ENCODE measurements around the gene RPS6KA3.
"Not testable (repeated sequence)": the region's sequence is repeated elsewhere in the genome, so short reads cannot be mapped to it uniquely, and the experiment has no call there.

The RPS6KA3 gene

GRCh38 chrX:20225488-20225833, 41.2 kb downstream of the RPS6KA3 start:
- H3K27ac ChIP-seq = no peak overlapping the region
- DNase-seq (ENCODE audit: low read depth, low spot score) = no peak

- no peak overlapping the region for H3K27ac ChIP-seq
- no peak for DNase-seq (ENCODE audit: low read depth, low spot score)
Observed at GRCh38 chrX:20224814-20225487, 41.8 kb downstream of the RPS6KA3 start.

GRCh38 chrX:20221902-20222301, 44.8 kb downstream of the RPS6KA3 start:
- DNase-seq (ENCODE audit: low read depth, low spot score) = no peak
- H3K27ac ChIP-seq = no peak overlapping the region

GRCh38 chrX:20218836-20219505, 47.7 kb downstream of the RPS6KA3 start:
- DNase-seq (ENCODE audit: low read depth, low spot score) = no peak
- H3K27ac ChIP-seq = no peak overlapping the region

- no peak for DNase-seq (ENCODE audit: low read depth, low spot score)
- peak overlapping the region; percentile 15 for H3K27ac ChIP-seq
Observed at GRCh38 chrX:20217906-20218305, 48.8 kb downstream of the RPS6KA3 start.

GRCh38 chrX:20217271-20217670, 49.4 kb downstream of the RPS6KA3 start:
- no peak for DNase-seq (ENCODE audit: low read depth, low spot score)
- peak overlapping the region; percentile 15 for H3K27ac ChIP-seq

GRCh38 chrX:20215565-20215964, 51.1 kb downstream of the RPS6KA3 start:
- H3K27ac ChIP-seq = no peak overlapping the region
- no peak for DNase-seq (ENCODE audit: low read depth, low spot score)

GRCh38 chrX:20212486-20213089, 54.1 kb downstream of the RPS6KA3 start:
- H3K27ac ChIP-seq = no peak overlapping the region
- DNase-seq (ENCODE audit: low read depth, low spot score) = no peak

- no peak overlapping the region for H3K27ac ChIP-seq
- DNase-seq (ENCODE audit: low read depth, low spot score) = no peak
Observed at GRCh38 chrX:20211261-20211786, 55.4 kb downstream of the RPS6KA3 start.

- no peak for DNase-seq (ENCODE audit: low read depth, low spot score)
Observed at GRCh38 chrX:20205927-20206708, 60.6 kb downstream of the RPS6KA3 start.

GRCh38 chrX:20204351-20204750, 62.4 kb downstream of the RPS6KA3 start:
- H3K27ac ChIP-seq = no peak overlapping the region
- no peak for DNase-seq (ENCODE audit: low read depth, low spot score)

More at GRCh38 chrX:20205927-20206708, 60.6 kb downstream of the RPS6KA3 start:
- H3K27ac ChIP-seq = no peak overlapping the region

- no peak overlapping the region for H3K27ac ChIP-seq
- no peak for DNase-seq (ENCODE audit: low read depth, low spot score)
Observed at GRCh38 chrX:20197641-20198210, 69.0 kb downstream of the RPS6KA3 start.

- DNase-seq (ENCODE audit: low read depth, low spot score) = no peak
- H3K27ac ChIP-seq = no peak overlapping the region
Observed at GRCh38 chrX:20189171-20189570, 77.5 kb downstream of the RPS6KA3 start.

GRCh38 chrX:20181598-20182329, 84.9 kb downstream of the RPS6KA3 start:
- no peak for DNase-seq (ENCODE audit: low read depth, low spot score)
- no peak overlapping the region for H3K27ac ChIP-seq

GRCh38 chrX:20177093-20177492, 89.6 kb downstream of the RPS6KA3 start:
- no peak overlapping the region for H3K27ac ChIP-seq
- no peak for DNase-seq (ENCODE audit: low read depth, low spot score)

GRCh38 chrX:20173856-20174255, 92.9 kb downstream of the RPS6KA3 start:
- DNase-seq (ENCODE audit: low read depth, low spot score) = no peak
- H3K27ac ChIP-seq = no peak overlapping the region

- H3K27ac ChIP-seq = no peak overlapping the region
- DNase-seq (ENCODE audit: low read depth, low spot score) = no peak
Observed at GRCh38 chrX:20173313-20173712, 93.4 kb downstream of the RPS6KA3 start.

GRCh38 chrX:20171887-20172286, 94.8 kb downstream of the RPS6KA3 start:
- no peak overlapping the region for H3K27ac ChIP-seq

GRCh38 chrX:20162516-20162915, 104.2 kb downstream of the RPS6KA3 start:
- not testable (repeated sequence) for DNase-seq (ENCODE audit: low read depth, low spot score); H3K27ac ChIP-seq

More at GRCh38 chrX:20171887-20172286, 94.8 kb downstream of the RPS6KA3 start:
- DNase-seq (ENCODE audit: low read depth, low spot score) = no peak
